Prostate gland (tissue), 2 donors: ENCODE measurements around the gene ZBTB37.

ENCODE experiments used
- CTCF ChIP-seq, 4 experiments: fragments of 200-600 bp in 2 of 4; fragments of 450-650 bp in 2 of 4; sonication (generic) in 2 of 4; IDR thresholded peaks; 1 replicate in 3 of 4; 2 replicates in 1 of 4; pipeline ENCODE4 v1.5.1; 2016 to 2019; ENCODE audit warnings: antibody characterized with exemption in 4 of 4, mild to moderate bottlenecking in 2 of 4, moderate library complexity in 2 of 4
- POLR2A ChIP-seq: fragments of 450-650 bp; IDR thresholded peaks from one replicate; pipeline ENCODE4 v1.6.1; 2016; ENCODE audit warnings: antibody characterized with exemption, mild to moderate bottlenecking

DNA sequence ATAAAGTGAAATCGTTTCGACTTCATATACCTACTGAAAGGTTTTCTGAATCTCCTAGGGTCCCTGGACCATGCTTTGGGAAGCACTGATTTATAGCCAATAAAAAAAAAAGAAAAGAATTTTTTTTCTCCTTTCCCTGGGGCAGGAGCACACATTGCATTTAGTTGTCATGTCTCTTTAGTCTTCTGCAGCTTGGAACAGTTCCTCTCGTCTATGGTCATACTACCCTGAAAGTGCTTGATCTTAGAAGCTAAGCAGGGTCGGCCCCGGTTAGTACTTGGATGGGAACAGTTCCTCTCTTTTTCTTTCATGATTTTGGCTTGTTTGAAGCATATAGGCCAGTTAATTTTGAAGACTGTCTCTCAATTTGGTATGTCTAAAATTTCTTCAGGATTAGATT is 52.7 kb downstream of the ZBTB37 start:
- TF ChIP-seq CTCF (IDR thresholded peaks at IDR 0.05) (no peak), POLR2A (no peak)
